ENCODE measurements around the gene CALCOCO2. TPM values are rescaled to one million over a fixed set of nuclear protein-coding genes. Genes with fewer than 3 reads are reported as not detected.

CALCOCO2 gene
- total RNA-seq, 2 donors from 2014 or later: 112 to 152 TPM

DNA sequence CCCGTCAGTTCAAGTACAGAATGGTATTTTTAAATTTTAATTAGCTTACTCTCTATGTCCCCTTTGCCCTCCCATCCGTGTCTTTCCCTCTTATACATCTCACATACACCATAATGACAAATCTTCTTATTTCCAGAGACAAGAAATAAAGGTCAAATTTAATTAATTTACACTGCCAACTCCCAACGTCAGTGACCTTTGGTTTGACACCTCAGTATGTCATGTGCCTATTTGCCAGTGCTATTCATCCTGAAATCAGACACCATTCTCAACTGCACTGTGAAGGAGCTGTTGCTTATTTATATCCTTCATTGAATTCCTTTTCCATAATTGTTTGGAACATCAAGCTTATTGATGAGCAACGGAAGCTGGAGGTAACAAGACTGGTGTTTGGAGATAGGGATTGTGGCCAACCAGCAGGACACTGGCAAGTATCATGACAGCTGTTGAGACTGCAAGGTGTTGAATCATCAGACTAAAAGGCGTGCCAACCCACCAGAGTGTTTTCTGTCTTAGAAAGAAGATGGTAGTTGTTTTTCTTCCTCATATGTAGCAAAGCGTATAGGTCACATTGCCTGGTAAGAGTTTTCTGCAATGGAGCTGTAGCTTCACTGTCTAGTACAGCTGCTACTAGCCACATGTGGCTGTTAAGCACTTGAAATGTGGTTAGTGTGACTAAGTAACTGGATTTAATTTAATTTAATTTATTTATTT lies 12.5 kb downstream of the CALCOCO2 start:
- Histone ChIP-seq H3K36me3 (peaks cover 55% of the 10 kb centered on the region), H3K27ac (peak overlapping the region; percentile 89 to 91), H3K4me1 (peaks cover 0 to 69% of the 10 kb centered on the region in 2 donors), H3K9me3 (no peaks in the 10 kb centered on the region), H3K27me3 (no peaks in the 10 kb centered on the region), H3K4me3 (no peak overlapping the region)
- TF ChIP-seq, protein P1, sequence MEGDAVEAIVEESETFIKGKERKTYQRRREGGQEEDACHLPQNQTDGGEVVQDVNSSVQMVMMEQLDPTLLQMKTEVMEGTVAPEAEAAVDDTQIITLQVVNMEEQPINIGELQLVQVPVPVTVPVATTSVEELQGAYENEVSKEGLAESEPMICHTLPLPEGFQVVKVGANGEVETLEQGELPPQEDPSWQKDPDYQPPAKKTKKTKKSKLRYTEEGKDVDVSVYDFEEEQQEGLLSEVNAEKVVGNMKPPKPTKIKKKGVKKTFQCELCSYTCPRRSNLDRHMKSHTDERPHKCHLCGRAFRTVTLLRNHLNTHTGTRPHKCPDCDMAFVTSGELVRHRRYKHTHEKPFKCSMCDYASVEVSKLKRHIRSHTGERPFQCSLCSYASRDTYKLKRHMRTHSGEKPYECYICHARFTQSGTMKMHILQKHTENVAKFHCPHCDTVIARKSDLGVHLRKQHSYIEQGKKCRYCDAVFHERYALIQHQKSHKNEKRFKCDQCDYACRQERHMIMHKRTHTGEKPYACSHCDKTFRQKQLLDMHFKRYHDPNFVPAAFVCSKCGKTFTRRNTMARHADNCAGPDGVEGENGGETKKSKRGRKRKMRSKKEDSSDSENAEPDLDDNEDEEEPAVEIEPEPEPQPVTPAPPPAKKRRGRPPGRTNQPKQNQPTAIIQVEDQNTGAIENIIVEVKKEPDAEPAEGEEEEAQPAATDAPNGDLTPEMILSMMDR (IDR thresholded peaks at IDR 0.05): no peak
- DNase-seq (ENCODE audit: low spot score): no peak

DNA sequence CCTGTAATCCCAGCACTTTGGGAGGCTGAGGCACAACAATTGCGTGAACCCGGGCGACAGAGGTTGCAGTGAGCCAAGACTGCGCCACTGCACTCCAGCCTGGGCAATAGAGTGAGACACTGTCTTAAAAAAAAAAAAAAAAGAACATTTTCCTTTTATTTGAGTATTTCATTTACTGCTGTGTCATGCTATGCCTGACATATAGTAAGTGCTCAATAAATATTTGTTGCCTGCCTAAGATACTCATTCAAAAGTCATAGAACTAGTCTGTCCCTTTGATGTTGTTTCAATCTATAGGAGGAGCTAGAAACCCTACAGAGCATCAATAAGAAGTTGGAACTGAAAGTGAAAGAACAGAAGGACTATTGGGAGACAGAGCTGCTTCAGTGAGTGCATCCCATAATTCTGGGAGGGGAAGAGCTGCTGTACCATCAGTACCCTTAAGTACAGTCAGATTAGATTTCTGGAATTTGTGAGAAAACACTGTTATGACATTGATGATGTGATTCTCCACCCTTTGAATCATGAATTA lies 20.0 kb downstream of the CALCOCO2 start:
- no peaks in the 10 kb centered on the region for H3K9me3 ChIP-seq
- DNase-seq (ENCODE audit: low spot score): no peak
- peaks cover 95% of the 10 kb centered on the region for H3K36me3 ChIP-seq
- TF ChIP-seq, protein P1 (IDR thresholded peaks at IDR 0.05): no peak
- H3K4me1 ChIP-seq: peaks cover 0 to 8% of the 10 kb centered on the region in 2 donors
- H3K27me3 ChIP-seq: no peaks in the 10 kb centered on the region
- no peak overlapping the region for H3K4me3 ChIP-seq
- no peak overlapping the region for H3K27ac ChIP-seq

DNA sequence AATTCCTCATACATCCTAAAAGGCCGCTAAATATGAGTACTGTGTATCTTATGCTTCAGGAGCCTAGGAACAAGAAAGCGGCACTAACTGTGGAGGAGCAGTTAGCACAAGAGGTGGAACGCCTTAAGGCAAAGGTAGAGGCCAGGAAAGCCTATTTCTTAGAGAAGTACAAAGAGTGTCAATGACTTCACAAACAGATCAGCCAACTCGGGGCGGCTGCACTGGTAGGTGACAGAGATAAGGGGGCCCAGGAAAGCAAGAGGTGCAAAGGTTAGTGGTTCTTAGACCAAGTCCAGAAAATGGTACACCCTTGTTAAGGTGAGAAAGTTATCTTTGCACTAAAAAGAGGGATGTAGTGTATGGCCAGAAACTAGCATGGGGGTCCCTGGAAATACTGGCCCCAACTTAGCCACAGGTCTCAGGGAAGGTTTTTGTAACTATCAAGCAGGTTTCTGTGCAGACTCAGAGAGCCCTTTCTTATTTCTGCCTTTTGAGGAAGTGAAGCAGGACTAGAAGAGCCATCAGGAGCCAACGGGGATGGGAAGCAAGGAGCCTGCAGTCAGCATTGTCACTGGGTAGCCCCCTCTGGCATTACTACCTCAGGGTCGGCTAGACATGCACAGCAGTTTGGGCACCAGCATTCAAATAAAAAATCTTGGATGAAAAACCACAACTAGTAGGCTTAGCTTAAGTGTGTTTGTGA lies 24.1 kb downstream of the CALCOCO2 start:
- TF ChIP-seq, protein P1 (IDR thresholded peaks at IDR 0.05): no peak
- Histone ChIP-seq H3K4me3 (no peak overlapping the region), H3K27me3 (no peaks in the 10 kb centered on the region), H3K36me3 (peaks cover 92% of the 10 kb centered on the region), H3K4me1 (no peaks in the 10 kb centered on the region), H3K9me3 (no peaks in the 10 kb centered on the region), H3K27ac (no peak overlapping the region)
- DNase-seq (ENCODE audit: low spot score): no peak

DNA sequence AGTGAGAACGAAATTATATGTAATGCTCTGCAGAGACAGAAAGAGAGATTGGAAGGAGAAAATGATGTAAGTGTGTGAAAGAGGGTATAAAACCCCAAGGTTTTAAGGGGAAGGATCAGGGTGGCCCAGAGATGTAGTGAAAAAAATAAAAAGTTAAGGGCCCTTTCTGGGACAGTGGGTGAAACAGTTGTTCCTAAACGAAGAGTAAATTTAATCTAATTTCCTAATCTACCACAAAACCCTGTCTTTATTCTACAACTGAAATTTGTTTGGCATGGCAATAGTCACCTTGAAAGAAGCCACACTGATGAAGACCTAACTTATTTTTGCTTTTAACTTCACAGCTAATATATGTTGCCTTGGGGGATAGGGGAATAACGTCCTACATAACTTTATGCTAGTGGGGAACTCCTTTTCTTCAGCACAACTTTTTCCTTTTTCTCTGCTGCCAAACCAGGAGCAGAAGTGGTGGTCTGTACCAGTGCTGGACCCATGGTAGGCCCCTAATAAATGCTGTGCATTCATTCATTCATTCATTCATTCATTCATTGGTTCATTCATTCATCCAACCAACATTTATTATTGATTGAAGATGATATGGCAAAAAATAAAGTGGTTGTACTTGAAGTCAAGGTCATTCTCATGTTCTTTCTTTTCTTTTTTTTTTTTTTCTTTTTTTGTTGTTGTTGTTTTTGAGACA lies 25.4 kb downstream of the CALCOCO2 start:
- Histone ChIP-seq H3K4me1 (no peaks in the 10 kb centered on the region), H3K27me3 (no peaks in the 10 kb centered on the region), H3K4me3 (no peak overlapping the region), H3K36me3 (peaks cover 92% of the 10 kb centered on the region), H3K9me3 (no peaks in the 10 kb centered on the region), H3K27ac (no peak overlapping the region)
- DNase-seq (ENCODE audit: low spot score): no peak
- TF ChIP-seq, protein P1 (IDR thresholded peaks at IDR 0.05): no peak

DNA sequence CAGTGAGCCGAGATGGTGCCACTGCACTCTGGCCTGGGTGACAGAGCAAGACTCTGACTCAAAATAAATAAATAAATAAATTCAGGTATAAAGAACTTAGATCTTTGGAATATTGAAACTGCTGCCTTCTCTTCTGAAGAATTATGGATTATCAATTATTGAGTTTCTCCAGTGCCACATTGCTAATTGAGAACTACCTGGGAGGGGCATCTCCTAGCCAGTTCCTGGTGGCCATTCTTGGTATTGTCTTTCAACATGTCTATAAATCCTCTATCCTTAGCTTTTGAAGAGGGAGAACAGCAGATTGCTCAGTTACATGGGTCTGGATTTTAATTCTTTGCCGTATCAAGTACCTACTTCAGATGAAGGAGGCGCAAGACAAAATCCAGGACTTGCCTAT lies 29.2 kb downstream of the CALCOCO2 start:
- no peak overlapping the region for H3K4me3 ChIP-seq
- H3K27me3 ChIP-seq: no peaks in the 10 kb centered on the region
- no peaks in the 10 kb centered on the region for H3K4me1 ChIP-seq
- TF ChIP-seq, protein P1 (IDR thresholded peaks at IDR 0.05): no peak
- peaks cover 93% of the 10 kb centered on the region for H3K36me3 ChIP-seq
- DNase-seq (ENCODE audit: low spot score): no peak
- H3K9me3 ChIP-seq: no peaks in the 10 kb centered on the region
- no peak overlapping the region for H3K27ac ChIP-seq
